HCT116 (cell line): Measurements from ENCODE around the gene BST1. TPM values are rescaled to one million over a fixed set of nuclear protein-coding genes. Genes with fewer than 3 reads are reported as not detected.

Experiments
- ATAC-seq: fragments of 200-7000 bp; cut with Tn5 transposase; 2 replicates; pipeline ENCODE4 v1.9.1; 2020; ENCODE audit warnings: mild to moderate bottlenecking, moderate library complexity
- BruUV-seq: library from RNA; stranded (reverse); fragments of 400-500 nt; replicated peaks from 2 replicates; lab custom pipeline; 2021; lab: Mats Ljungman, UMichigan
- CTCF ChIA-PET: fragments of 300-600 bp; sonication (Branson Sonifier 250); formaldehyde crosslinking; loops from one replicate; lab custom pipeline; 2021; ENCODE audit warnings: antibody characterized with exemption; lab: Charles Lee
- POLR2A ChIA-PET: fragments of 300-600, 350-600 bp; sonication (Branson Sonifier 250); formaldehyde crosslinking; loops from one replicate; lab custom pipeline; 2021; ENCODE audit warnings: antibody characterized with exemption; lab: Charles Lee
- RAD21 ChIA-PET, 2 experiments: fragments of 300-600 bp; sonication (Branson Sonifier 250); formaldehyde crosslinking; loops; one replicate each; lab custom pipeline; 2023; ENCODE audit warnings: low total read pairs in 2 of 2; ENCODE audit not compliant: uncharacterized antibody in 2 of 2, unreplicated experiment in 2 of 2, low non-redundant PET in 1 of 2; lab: Charles Lee
- DNase-seq: peaks from one replicate; pipeline ENCODE4 v3.0.0-alpha.2; 2010; ENCODE audit warnings: low read depth, low spot score
- H2AFZ ChIP-seq: fragments of 200-600 bp; shearing (Covaris generic), sonication (generic); 2 replicates; pipeline ENCODE4 v1.6.1; 2017; ENCODE audit warnings: low read depth, mixed run types, mixed read lengths, antibody characterized with exemption, low read length; ENCODE audit not compliant: poor library complexity, severe bottlenecking
- H3K27ac ChIP-seq: 2 replicates; pipeline ENCODE4 v1.5.1; 2012; ENCODE audit warnings: low read depth, low read length
- H3K27me3 ChIP-seq: fragments of 200-600 bp; sonication (generic); 2 replicates; pipeline ENCODE4 v1.6.1; 2016; ENCODE audit warnings: mixed run types, low read length, mixed read lengths; ENCODE audit not compliant: insufficient read depth
- H3K36me3 ChIP-seq, 2 experiments: fragments of 200-500 bp in 1 of 2; fragments of 200-600 bp in 1 of 2; sonication (Bioruptor generic) in 1 of 2; sonication (generic) in 1 of 2; 2 replicates each; pipeline versions ENCODE4 v1.5.1 to v1.6.1; 2014 to 2016; ENCODE audit warnings: low read length in 2 of 2, inconsistent platforms in 1 of 2, mixed read lengths in 1 of 2, mixed run types in 1 of 2; ENCODE audit not compliant: insufficient read depth in 2 of 2, control insufficient read depth in 1 of 2
- H3K4me1 ChIP-seq, 2 experiments: fragments of 200-600 bp in 1 of 2; sonication (generic) in 1 of 2; 2 replicates each; pipeline versions ENCODE4 v1.5.1 to v1.6.1; 2012 to 2017; ENCODE audit warnings: low read length in 2 of 2, inconsistent platforms in 1 of 2, mild to moderate bottlenecking in 1 of 2, mixed read lengths in 1 of 2, mixed run types in 1 of 2, moderate library complexity in 1 of 2; ENCODE audit not compliant: insufficient read depth in 2 of 2, control insufficient read depth in 1 of 2
- H3K4me2 ChIP-seq: fragments of 200-600 bp; sonication (generic); 2 replicates; pipeline ENCODE4 v1.6.1; 2017; ENCODE audit warnings: mixed run types, low read length, mixed read lengths
- H3K4me3 ChIP-seq, 2 experiments: fragments of 200-600 bp in 1 of 2; sonication (generic) in 1 of 2; replicated peaks in 1 of 2; 2 replicates each; pipeline ENCODE4 v1.5.1; 2011 to 2016; ENCODE audit warnings: low read length in 2 of 2, control low read depth in 1 of 2, low read depth in 1 of 2, mild to moderate bottlenecking in 1 of 2, mixed read lengths in 1 of 2, mixed run types in 1 of 2
- H3K79me2 ChIP-seq: fragments of 200-600 bp; sonication (generic); 2 replicates; pipeline ENCODE4 v1.6.1; 2017; ENCODE audit warnings: mild to moderate bottlenecking, mixed run types, low read length, moderate library complexity, mixed read lengths; ENCODE audit not compliant: insufficient read depth
- H3K9ac ChIP-seq: fragments of 200-600 bp; sonication (generic); 2 replicates; pipeline ENCODE4 v1.6.1; 2016; ENCODE audit warnings: low read length, mixed read lengths
- H3K9me2 ChIP-seq: fragments of 200-600 bp; sonication (generic), shearing (Covaris generic); 2 replicates; pipeline ENCODE4 v1.6.1; 2017; ENCODE audit warnings: mixed run types, mild to moderate bottlenecking, moderate library complexity; ENCODE audit not compliant: insufficient read depth
- H3K9me3 ChIP-seq, 2 experiments: fragments of 200-500 bp in 1 of 2; fragments of 200-600 bp in 1 of 2; sonication (Bioruptor generic) in 1 of 2; sonication (generic) in 1 of 2; 2 replicates each; pipeline ENCODE4 v1.6.1; 2014 to 2017; ENCODE audit warnings: low read length in 2 of 2, mixed read lengths in 2 of 2, inconsistent platforms in 1 of 2, low read depth in 1 of 2, mild to moderate bottlenecking in 1 of 2, mixed run types in 1 of 2, moderate library complexity in 1 of 2; ENCODE audit not compliant: control insufficient read depth in 1 of 2, insufficient read depth in 1 of 2
- H4K20me1 ChIP-seq: fragments of 200-600 bp; sonication (generic), shearing (Covaris generic); 2 replicates; pipeline ENCODE4 v1.6.1; 2017; ENCODE audit warnings: mixed run types, mild to moderate bottlenecking, moderate library complexity; ENCODE audit not compliant: insufficient read depth
- ATF3 ChIP-seq: IDR thresholded peaks from 2 replicates; pipeline ENCODE4 v1.6.1; 2012
- CBX3 ChIP-seq: IDR thresholded peaks from 2 replicates; pipeline ENCODE4 v1.6.1; 2012; ENCODE audit warnings: low read depth
- CEBPB ChIP-seq: IDR thresholded peaks from 2 replicates; pipeline ENCODE4 v1.6.1; 2012; ENCODE audit warnings: low read depth
- EGR1 ChIP-seq: IDR thresholded peaks from 2 replicates; pipeline ENCODE4 v1.6.1; 2012; ENCODE audit warnings: low read depth
- ELF1 ChIP-seq: IDR thresholded peaks from 2 replicates; pipeline ENCODE4 v1.6.1; 2012; ENCODE audit warnings: low read depth, borderline replicate concordance
- FOSL1 ChIP-seq: IDR thresholded peaks from 2 replicates; pipeline ENCODE4 v1.6.1; 2012; ENCODE audit warnings: low read depth
- JUND ChIP-seq: IDR thresholded peaks from 2 replicates; pipeline ENCODE4 v1.6.1; 2012
- MAX ChIP-seq: IDR thresholded peaks from 2 replicates; pipeline ENCODE4 v1.6.1; 2012
- POLR2A ChIP-seq: IDR thresholded peaks from 2 replicates; pipeline ENCODE4 v1.7.0; 2011; ENCODE audit warnings: borderline replicate concordance; ENCODE audit not compliant: insufficient read depth, insufficient read length; ENCODE audit errors: extremely low read depth
- SIN3A ChIP-seq: IDR thresholded peaks from 2 replicates; pipeline ENCODE4 v1.6.1; 2012; ENCODE audit warnings: low read depth
- SP1 ChIP-seq: IDR thresholded peaks from 2 replicates; pipeline ENCODE4 v1.6.1; 2012; ENCODE audit warnings: low read depth
- SRF ChIP-seq: IDR thresholded peaks from 2 replicates; pipeline ENCODE4 v1.6.1; 2012; ENCODE audit warnings: low read depth
- ZNF274 ChIP-seq: fragments of 200-500 bp; sonication (Bioruptor generic); IDR thresholded peaks from 2 replicates; pipeline ENCODE4 v1.6.1; 2014; ENCODE audit warnings: mild to moderate bottlenecking, low read depth, low read length, inconsistent platforms
- intact Hi-C: fragments of 100-400 bp; cut with micrococcal nuclease; formaldehyde crosslinking; loops from 2 replicates; pipeline ENCODE4 v1.10.0; 2022
- total RNA-seq: library from RNA; stranded (reverse); gene quantifications from one replicate; pipeline ENCODE4 v1.2.1, GENCODE V29; 2021; ENCODE audit not compliant: unreplicated experiment

Gene BST1
- total RNA-seq, 1 experiment from 2014 or later: 0.44 TPM

- no TSS peak for BruUV-seq
- H3K4me2 ChIP-seq: no peak overlapping the region
- RAD21 ChIA-PET: no interaction called here
- POLR2A ChIA-PET: interaction anchor here (1.5 kb wide), 1 partner anchor 16 kb away, joined by 3 read pairs; no protein-coding TSS in a partner anchor
- TF ChIP-seq ATF3: no peak
- TF ChIP-seq ELF1: no peak
- TF ChIP-seq MAX: no peak
- TF ChIP-seq POLR2A: no peak
- no peak for TF ChIP-seq ZNF274
- TF ChIP-seq SIN3A: no peak
- no peak for TF ChIP-seq FOSL1
- H4K20me1 ChIP-seq: no peaks in the 10 kb centered on the region
- no peaks in the 10 kb centered on the region for H3K27me3 ChIP-seq
- H3K4me3 ChIP-seq: no peak overlapping the region
- no peak for DNase-seq
- CTCF ChIA-PET: no interaction called here
- H3K4me1 ChIP-seq: peaks cover 0 to 12% of the 10 kb centered on the region in 2 experiments; a peak in 3 of 4 replicates
- no peak overlapping the region for H3K9ac ChIP-seq
- H3K36me3 ChIP-seq: no peaks in the 10 kb centered on the region
- H2AFZ ChIP-seq: no peak overlapping the region
- no peaks in the 10 kb centered on the region for H3K9me2 ChIP-seq
- no peaks in the 10 kb centered on the region for H3K9me3 ChIP-seq
- intact Hi-C loops: no loop called here
- ATAC-seq: no peak
- H3K79me2 ChIP-seq: no peaks in the 10 kb centered on the region
- H3K27ac ChIP-seq: no peak overlapping the region
Observed at GRCh38 chr4:15659768-15660570, 42.9 kb upstream of the BST1 start.

GRCh38 chr4:15665753-15666365 lies 37.0 kb upstream of the BST1 start:
- H3K36me3 ChIP-seq: no peaks in the 10 kb centered on the region
- H3K79me2 ChIP-seq: peaks cover 35% of the 10 kb centered on the region
- no peak overlapping the region for H2AFZ ChIP-seq
- RAD21 ChIA-PET: no interaction called here
- ATAC-seq (peak; percentile 88), DNase-seq (peak; percentile 63)
- CTCF ChIA-PET: no interaction called here
- no TSS peak for BruUV-seq
- H3K27ac ChIP-seq: no peak overlapping the region
- no peaks in the 10 kb centered on the region for H3K9me2 ChIP-seq
- intact Hi-C loops: no loop called here
- peak overlapping the region; percentile 48 for H3K4me2 ChIP-seq
- peak; percentile 76 for TF ChIP-seq CBX3
- no peak for TF ChIP-seq EGR1
- no peak for TF ChIP-seq SRF
- peak; percentile 76 for TF ChIP-seq SP1
- peak; percentile 49; the same call in 1 of the 2 replicates for TF ChIP-seq MAX
- peak; percentile 70 for TF ChIP-seq JUND
- TF ChIP-seq CEBPB: peak; percentile 80
- TF ChIP-seq FOSL1: peak; percentile 47
- TF ChIP-seq, all 23 proteins: peak for 6
- no peak overlapping the region for H3K9ac ChIP-seq
- H3K4me3 ChIP-seq: peak overlapping the region in 1 of 2 experiments; percentile 11; a peak in 1 of 4 replicates
- H3K9me3 ChIP-seq: no peaks in the 10 kb centered on the region
- H3K4me1 ChIP-seq: peaks cover 5 to 33% of the 10 kb centered on the region in 2 experiments; a peak in 3 of 4 replicates
- POLR2A ChIA-PET: no interaction called here
- no peaks in the 10 kb centered on the region for H3K27me3 ChIP-seq
- H4K20me1 ChIP-seq: no peaks in the 10 kb centered on the region
